Cardiac muscle cell (in vitro differentiated cells and primary cell): ENCODE results near the gene RPL7A. TPM values are rescaled to one million over a fixed set of nuclear protein-coding genes. Genes with fewer than 3 reads are reported as not detected.
"Not testable (repeated sequence)": the region's sequence is repeated elsewhere in the genome, so short reads cannot be mapped to it uniquely, and the experiment has no call there.

Source experiments
- DNase-seq, 2 donors: peaks; one replicate each; pipeline versions ENCODE4 v3.0.0 to v3.0.0-alpha.2; 2010 to 2017; ENCODE audit warnings: low read depth in 1 of 2, low spot score in 1 of 2
- H3K27ac ChIP-seq: fragments of 200-600 bp; sonication (generic); 2 replicates; pipeline ENCODE4 v1.5.1; 2016
- H3K27me3 ChIP-seq: fragments of 200-600 bp; sonication (generic); 2 replicates; pipeline ENCODE4 v1.6.0; 2016; ENCODE audit warnings: control low read depth
- H3K36me3 ChIP-seq: fragments of 200-600 bp; sonication (generic); 2 replicates; pipeline ENCODE4 v1.5.1; 2016; ENCODE audit warnings: control low read depth
- H3K4me1 ChIP-seq: fragments of 200-600 bp; sonication (generic); 2 replicates; pipeline ENCODE4 v1.8.1; 2017; ENCODE audit warnings: low read depth, mild to moderate bottlenecking, mixed run types
- H3K4me3 ChIP-seq: fragments of 200-600 bp; sonication (generic); 2 replicates; pipeline ENCODE4 v1.5.1; 2016; ENCODE audit warnings: mild to moderate bottlenecking
- H3K9me3 ChIP-seq: fragments of 200-600 bp; sonication (generic); 2 replicates; pipeline ENCODE4 v1.5.1; 2017; ENCODE audit warnings: low read depth, mild to moderate bottlenecking, control low read depth
- polyA plus RNA-seq: library from polyadenylated mRNA; unstranded; fragments of >200 nt; fragmentation: Nextera tagmentation; extraction: Ambion mirVana; gene quantifications from 2 replicates; pipeline ENCODE4 v1.2.1, GENCODE V29; 2016
- total RNA-seq: library from RNA; depleted of rRNA; stranded (reverse); fragments of >200 nt; gene quantifications from 2 replicates; pipeline ENCODE4 v1.2.3, GENCODE V29; 2016
- TF ChIP-seq, protein P1 (sequence below): IDR thresholded peaks from 2 replicates; pipeline ENCODE4 v1.5.1; 2012; ENCODE audit warnings: low read depth, mild to moderate bottlenecking, low read length

RPL7A gene
- total and polyA plus RNA-seq, 2 experiments from 2014 or later: 404 to 2,233 TPM

DNA sequence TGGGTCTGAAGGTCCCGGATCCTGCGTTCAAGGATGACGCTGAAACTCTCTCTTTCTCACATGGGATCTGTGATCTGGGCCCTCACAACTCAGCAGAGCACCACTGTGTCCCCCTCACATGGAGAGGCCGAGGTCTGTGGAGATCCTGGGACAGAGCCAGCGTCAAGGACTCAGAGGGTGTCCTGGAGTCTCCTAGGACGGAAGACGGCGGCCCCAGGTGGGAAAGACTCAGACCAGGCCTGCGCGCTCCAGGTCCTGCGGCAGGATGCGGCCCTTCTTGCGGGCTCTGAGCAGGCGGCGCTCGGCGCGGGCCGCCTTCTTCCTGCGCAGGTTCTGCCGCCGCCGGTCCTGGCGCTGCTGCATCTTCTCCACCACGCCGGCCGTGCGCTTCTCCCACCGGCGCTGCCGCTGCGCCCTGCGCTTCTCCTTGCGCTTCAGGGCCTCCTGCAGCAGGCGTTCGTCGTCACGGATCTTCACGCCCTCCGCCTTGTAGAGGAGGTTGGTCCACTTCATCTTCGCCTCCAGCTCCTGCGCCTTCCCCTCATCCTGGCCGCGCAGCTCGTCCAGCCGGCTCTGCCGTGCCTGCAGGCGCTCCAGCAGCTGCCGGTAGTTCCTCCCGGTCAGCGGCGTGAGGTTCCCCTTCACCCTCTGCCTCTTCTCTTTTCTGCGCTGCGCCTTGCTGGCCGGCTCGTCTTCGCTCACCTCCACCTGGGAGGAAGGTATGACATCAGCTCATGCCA, 16.2 kb upstream of the RPL7A start:
- Histone ChIP-seq H3K4me1 (peaks cover 5% of the 10 kb centered on the region), H3K27ac (no peak overlapping the region), H3K36me3 (peaks cover 32% of the 10 kb centered on the region), H3K4me3 (no peak overlapping the region), H3K9me3 (no peaks in the 10 kb centered on the region), H3K27me3 (no peaks in the 10 kb centered on the region)
- TF ChIP-seq, protein P1, sequence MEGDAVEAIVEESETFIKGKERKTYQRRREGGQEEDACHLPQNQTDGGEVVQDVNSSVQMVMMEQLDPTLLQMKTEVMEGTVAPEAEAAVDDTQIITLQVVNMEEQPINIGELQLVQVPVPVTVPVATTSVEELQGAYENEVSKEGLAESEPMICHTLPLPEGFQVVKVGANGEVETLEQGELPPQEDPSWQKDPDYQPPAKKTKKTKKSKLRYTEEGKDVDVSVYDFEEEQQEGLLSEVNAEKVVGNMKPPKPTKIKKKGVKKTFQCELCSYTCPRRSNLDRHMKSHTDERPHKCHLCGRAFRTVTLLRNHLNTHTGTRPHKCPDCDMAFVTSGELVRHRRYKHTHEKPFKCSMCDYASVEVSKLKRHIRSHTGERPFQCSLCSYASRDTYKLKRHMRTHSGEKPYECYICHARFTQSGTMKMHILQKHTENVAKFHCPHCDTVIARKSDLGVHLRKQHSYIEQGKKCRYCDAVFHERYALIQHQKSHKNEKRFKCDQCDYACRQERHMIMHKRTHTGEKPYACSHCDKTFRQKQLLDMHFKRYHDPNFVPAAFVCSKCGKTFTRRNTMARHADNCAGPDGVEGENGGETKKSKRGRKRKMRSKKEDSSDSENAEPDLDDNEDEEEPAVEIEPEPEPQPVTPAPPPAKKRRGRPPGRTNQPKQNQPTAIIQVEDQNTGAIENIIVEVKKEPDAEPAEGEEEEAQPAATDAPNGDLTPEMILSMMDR: no peak
- DNase-seq: no peak

DNA sequence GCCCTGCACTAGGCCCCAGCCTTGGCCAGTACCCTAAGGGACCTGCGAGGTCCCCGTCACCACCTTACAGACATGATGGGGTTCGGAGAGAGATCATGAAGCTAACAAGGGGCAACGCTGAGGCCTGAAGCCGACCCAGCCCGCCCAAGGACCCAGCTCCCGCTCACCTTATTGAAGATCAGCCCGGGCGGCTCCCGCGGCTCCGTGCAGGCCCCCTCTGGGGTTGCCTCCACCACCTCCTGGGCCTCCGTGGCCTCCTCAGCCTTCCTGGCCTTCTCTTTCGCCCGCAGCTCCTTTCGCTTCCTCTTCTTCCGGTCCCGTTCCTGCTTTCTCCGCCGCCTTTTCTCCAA, 15.7 kb upstream of the RPL7A start:
- DNase-seq: no peak
- H3K27me3 ChIP-seq: no peaks in the 10 kb centered on the region

DNA sequence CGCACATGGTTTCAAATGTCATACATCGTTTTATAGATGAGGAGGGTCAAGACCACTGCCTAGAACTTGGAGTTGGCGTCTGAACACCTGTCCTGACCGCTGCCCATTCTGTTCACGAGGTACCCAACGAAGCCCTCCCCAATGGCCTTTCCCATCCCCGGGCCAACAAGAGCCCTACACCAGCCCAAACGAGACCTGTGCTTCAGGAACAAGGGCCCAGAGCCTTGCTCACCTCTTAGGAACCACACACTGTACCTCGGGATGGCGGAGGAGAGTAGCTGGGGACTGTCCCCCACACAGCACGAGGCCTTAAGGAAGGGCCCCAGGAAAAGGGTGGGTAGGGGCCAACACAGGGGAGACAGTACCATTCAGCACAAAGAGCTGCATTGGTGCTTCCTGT, 15.0 kb upstream of the RPL7A start:
- peaks cover 32% of the 10 kb centered on the region for H3K36me3 ChIP-seq
- no peak overlapping the region for H3K27ac ChIP-seq
- H3K4me3 ChIP-seq: no peak overlapping the region
- no peaks in the 10 kb centered on the region for H3K27me3 ChIP-seq
- TF ChIP-seq, protein P1: no peak
- DNase-seq: no peak
- H3K4me1 ChIP-seq: peaks cover 5% of the 10 kb centered on the region
- no peaks in the 10 kb centered on the region for H3K9me3 ChIP-seq

More for the DNA sequence above, 15.7 kb upstream of the RPL7A start:
- H3K9me3 ChIP-seq: no peaks in the 10 kb centered on the region
- peaks cover 32% of the 10 kb centered on the region for H3K36me3 ChIP-seq
- no peak overlapping the region for H3K27ac ChIP-seq
- H3K4me3 ChIP-seq: no peak overlapping the region
- peaks cover 5% of the 10 kb centered on the region for H3K4me1 ChIP-seq
- TF ChIP-seq, protein P1: no peak

DNA sequence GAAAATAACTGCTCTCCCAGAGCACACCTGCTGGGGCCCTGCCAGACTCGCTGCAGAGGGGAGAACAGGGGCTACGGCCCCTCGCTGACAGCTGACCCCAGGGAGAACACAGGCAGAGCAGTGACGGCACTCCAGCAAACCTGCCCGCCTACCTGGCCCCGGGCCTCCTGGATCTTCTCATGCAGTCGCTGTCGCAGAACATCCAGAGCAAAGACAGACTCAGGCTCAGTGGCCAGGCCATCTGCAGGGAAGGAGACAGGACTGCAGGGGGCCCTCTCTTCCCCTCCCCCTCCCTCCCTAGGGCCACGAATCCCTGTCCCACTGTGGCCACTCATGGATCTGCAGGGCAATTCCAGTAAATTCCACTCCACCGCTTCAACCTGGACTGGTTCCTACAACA, 14.5 kb upstream of the RPL7A start:
- DNase-seq: no peak
- Histone ChIP-seq H3K4me3 (no peak overlapping the region), H3K27me3 (no peaks in the 10 kb centered on the region), H3K9me3 (no peaks in the 10 kb centered on the region), H3K36me3 (peaks cover 32% of the 10 kb centered on the region), H3K27ac (no peak overlapping the region), H3K4me1 (peaks cover 5% of the 10 kb centered on the region)
- TF ChIP-seq, protein P1: no peak

DNA sequence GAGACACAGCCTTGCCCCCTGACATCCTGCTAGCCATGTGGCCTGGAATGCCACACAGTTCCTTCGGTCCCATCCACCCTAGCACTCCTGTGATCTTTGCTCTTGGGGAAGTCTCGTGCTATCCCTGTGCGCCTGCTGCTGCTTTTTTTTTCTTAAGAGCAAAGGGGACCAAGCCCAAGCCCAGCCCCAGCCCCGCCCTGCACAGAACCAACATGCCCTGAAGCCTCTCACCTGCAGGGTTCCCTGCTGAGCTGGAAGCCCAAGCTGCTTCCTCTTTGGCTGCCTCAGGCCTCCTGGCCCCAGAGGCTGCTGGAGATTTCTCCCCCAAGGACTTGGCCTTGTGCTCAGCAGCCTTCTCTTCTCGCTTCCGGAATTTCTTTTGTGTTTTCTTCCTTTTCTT, 13.9 kb upstream of the RPL7A start:
- TF ChIP-seq, protein P1: no peak
- Histone ChIP-seq H3K27me3 (no peaks in the 10 kb centered on the region), H3K4me1 (peaks cover 5% of the 10 kb centered on the region), H3K4me3 (no peak overlapping the region), H3K27ac (no peak overlapping the region), H3K36me3 (peaks cover 32% of the 10 kb centered on the region), H3K9me3 (no peaks in the 10 kb centered on the region)
- DNase-seq: no peak

DNA sequence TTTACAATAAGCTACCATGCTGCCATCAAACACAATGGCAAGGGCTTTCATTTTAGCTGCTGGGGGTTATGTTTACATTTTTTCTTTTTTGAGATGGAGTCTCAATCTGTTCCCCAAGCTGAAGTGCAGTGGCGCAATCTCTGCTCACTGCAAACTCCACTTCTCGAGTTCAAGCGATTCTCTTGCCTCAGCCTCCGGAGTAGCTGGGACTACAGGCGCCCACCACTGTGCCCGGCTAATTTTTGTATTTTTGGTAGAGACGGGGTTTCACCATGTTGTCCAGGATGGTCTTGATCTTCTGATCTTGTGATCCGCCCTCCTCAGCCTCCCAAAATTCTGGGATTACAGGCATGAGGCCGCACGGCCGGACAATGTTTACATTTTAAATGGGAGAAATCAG, 13.1 kb upstream of the RPL7A start:
- not testable (repeated sequence) for H3K4me1 ChIP-seq, H3K27ac ChIP-seq, H3K27me3 ChIP-seq, DNase-seq, H3K9me3 ChIP-seq
- Histone ChIP-seq H3K36me3 (peaks cover 31% of the 10 kb centered on the region), H3K4me3 (peak overlapping the region; percentile 91)
